Gastrocnemius medialis (tissue), 4 donors: Measurements from ENCODE around the gene PTTG1IP2.

Experiments used
- CTCF ChIP-seq, 5 experiments: fragments of 450-650 bp in 3 of 5; fragments of 200-600 bp in 2 of 5; sonication (generic) in 2 of 5; IDR thresholded peaks in 4 of 5; conservative IDR thresholded peaks in 1 of 5; 1 replicate in 4 of 5; 2 replicates in 1 of 5; pipeline ENCODE4 v1.5.1; 2016 to 2019; ENCODE audit warnings: antibody characterized with exemption in 5 of 5, mild to moderate bottlenecking in 3 of 5, moderate library complexity in 3 of 5
- POLR2A ChIP-seq, 2 donors: fragments of 450-650 bp; IDR thresholded peaks; one replicate each; pipeline ENCODE4 v1.6.1; 2017; ENCODE audit warnings: antibody characterized with exemption in 2 of 2, mild to moderate bottlenecking in 2 of 2, moderate library complexity in 2 of 2

GRCh38 chr7:90536449-90536848, 67.0 kb downstream of the PTTG1IP2 start:
- TF ChIP-seq CTCF (IDR thresholded peaks at IDR 0.05 in 4 of 5, conservative IDR thresholded peaks at IDR 0.05 in 1 of 5) (no peak), POLR2A (IDR thresholded peaks at IDR 0.05) (no peak)
